HG03135 (cell line): Measurements from ENCODE around the gene RPL12.

ENCODE experiments used
- ATAC-seq: cut with Tn5 transposase; IDR thresholded peaks from one replicate; pipeline ENCODE4 v1.9.1; 2021; ENCODE audit warnings: mild to moderate bottlenecking, moderate library complexity; ENCODE audit not compliant: unreplicated experiment

The RPL12 gene

DNA sequence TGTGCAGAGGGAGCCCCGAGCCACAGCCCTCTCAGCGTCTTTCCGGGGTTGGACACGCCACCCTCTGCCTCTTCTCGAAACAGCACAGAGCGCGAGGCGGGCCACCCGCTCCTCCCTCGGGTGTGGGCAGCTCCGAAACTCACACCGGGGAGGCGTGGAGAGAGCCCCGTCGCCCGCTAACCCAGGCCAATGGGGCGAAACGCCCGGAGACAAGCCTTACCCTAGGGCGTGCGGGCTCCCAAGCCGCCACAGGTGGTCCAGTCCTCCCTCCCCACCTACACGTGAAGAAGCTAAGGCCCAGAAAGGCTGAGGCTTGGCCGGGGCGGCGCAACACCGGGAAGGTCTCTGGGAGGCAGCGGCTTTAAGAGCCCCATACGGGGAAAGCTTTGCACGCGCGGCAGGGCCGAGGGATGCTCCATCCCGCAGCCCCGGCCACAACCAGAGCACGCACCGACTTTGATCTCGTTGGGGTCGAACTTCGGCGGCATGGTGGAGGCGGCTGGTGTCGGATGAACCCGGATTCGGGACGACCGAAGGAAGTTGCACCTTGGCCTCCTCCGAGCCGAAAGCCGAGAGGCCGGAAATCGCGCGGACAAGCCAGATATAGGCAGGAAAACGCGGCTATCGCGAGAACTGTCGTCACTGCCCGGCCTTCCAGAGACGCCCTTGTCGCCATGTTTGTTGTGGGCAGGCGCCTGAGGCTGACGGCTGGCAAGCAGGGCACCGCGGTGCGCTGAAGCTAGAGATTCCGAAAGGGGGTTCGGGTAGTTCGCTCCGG is at the start of gene RPL12, which contains the start of gene LRSAM1:
RPL12 (minus strand) TSS at position 577 of the 778 bp plus-strand sequence; CDS start at position 488, 89 bp downstream.
LRSAM1 (plus strand) TSS at position 681 of the 778 bp plus-strand sequence. CDS start 3,018 bp downstream, outside the sequence.
- peak; percentile 72 for ATAC-seq

DNA sequence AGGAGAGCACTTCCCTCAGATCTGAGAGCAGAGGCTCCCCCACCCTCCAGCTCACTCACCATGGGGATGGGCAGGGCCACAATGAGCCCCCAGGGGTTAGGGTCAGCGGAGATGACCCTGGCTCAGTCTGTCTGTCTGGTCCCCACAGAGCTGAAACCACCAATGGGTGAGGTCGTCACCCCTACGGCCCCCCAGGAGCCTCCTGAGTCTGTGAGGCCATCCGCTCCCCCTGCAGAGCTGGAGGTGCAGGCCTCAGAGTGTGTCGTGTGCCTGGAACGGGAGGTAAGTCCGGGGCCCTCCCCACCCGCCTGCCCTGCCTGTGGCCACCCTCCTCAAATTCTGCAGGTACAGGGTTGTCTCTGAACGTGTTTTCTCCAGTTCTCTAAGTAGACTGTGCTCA is 49.7 kb upstream of the RPL12 start:
- ATAC-seq, result no peak

DNA sequence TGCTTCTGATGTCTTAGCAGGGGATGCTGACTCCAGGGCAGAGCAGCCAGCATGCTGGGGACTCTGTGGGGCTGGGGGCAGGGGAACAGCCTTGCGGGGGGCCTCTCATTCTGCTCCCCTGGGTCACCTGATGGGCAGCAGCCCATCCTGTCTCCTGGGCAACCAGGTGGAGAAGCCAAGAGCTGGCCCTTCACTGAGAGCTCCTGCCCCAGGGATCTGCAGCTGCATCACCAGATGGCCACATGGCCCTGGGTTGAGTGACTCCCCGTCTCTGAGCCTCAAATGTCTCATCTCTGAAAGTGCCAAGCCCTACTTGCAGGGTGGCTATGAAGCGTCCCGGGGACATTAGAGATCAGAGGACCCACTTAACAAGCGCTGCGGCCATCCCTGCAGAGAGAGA is 49.2 kb upstream of the RPL12 start:
- ATAC-seq, result no peak

DNA sequence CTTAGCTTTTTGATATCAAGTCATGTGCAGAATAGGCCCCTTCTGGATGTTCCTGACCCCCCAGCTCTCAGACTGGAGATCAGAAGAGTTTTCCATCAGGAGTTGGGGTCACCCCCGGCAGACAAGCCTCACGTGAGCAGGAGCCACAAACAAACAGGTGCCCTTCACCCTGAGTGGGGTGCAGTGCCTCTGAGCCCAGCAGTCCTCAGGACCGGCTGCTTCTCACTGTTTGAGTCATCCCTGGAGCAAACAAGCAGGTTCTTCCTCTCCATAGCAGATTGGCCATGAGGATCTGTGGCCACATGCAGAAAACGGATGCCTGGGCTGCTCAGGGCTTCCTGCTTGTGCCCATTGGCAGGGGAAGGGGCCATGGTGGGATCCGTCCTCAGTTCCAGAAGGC is 47.1 kb upstream of the RPL12 start:
- ATAC-seq, result no peak

DNA sequence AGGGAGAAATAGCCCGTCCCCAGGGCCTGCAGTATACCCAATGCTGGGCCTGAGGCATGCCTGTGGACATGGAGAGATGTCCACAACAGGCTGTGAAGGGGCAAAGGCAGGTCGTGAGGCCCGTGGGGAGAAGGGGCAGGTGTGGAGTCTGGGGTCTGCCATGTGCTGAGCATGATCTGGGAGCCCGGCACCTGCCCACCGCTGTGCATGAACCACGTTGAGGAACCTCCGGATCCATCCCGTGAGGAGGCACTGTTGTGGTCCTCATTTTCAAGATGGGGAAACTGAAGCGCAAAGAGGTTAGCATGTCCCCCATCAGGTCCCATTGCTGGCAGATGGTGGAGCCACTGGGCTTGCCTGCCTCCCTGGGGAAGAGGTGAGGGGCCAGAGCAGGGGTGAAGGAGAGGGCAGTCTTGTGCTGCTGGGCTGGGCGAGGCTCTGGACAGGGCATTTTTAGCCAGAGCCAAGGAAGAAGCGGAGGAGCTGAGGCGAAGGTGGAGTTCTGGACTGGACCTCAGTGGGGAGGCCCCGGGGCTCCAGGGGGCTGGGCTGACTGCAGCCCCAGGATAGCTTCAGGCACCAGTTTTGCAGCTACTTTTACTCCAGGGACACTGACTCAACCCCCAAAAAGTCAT is 46.6 kb upstream of the RPL12 start:
- ATAC-seq, result no peak

DNA sequence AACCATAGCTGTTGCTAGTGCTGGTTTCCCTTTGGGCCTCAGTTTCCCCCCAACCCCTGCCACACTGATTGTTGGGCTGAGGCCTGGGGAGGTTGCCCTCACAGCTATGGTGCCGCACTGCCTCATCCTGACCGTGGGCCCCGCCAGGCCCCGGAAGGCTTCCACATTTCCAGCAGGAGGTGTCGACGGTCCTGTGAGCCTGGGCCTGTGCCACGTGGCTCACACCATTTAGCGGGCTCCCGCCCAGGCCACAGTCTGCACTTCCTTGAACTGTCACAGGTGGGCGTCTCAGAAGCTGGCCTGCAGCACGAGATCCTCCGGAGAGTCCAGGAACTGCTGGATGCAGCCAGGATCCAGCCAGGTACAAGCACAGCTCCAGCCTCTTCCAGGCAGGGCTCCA is 45.8 kb upstream of the RPL12 start:
- no peak for ATAC-seq

DNA sequence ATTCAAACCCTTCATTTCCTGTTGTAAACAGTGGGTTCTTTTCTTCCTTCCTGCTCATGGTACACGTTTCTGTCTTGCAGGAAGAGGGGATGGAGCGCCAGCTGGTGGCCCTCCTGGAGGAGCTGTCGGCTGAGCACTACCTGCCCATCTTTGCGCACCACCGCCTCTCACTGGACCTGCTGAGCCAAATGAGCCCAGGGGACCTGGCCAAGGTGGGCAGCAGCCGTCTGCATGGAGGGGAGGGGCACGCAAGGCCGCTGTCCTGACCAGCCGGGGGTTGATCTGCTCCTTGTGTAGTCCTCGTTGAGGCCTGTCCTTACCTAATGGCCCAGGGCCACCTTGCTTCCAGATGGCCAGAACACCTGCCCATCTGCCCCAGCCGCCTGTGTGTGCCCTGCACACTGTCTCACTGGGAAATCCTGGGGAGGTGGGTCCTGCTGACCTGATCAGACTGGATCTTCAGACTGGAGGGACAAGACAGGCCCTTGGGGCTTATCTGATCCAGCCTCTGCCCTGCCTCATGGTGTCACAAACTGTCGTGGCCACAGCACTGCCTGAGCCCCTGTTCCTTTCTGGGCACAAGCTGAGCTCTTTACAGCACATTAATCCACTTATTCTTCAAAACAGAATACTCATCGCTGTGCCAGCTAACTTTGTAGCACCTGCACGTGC is 44.8 kb upstream of the RPL12 start:
- no peak for ATAC-seq

DNA sequence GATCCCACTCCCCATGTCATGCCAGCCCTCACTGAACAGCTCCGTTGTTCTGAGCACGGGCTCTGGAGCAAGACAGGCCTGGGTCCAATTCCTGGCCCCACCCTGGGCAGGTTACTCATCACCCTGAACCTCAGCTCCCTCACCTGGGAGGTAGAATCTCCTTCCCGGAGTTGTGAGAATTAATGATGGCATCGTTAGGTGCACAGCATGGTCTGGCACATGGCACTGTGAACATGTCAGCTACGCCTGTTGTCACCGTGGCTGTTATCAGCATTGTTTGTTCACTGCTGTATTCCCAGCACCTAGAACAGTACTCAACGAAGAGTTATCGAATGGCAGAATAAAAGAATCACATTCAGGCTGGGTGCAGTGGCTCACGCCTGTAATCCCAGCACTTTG is 43.1 kb upstream of the RPL12 start:
- no peak for ATAC-seq

DNA sequence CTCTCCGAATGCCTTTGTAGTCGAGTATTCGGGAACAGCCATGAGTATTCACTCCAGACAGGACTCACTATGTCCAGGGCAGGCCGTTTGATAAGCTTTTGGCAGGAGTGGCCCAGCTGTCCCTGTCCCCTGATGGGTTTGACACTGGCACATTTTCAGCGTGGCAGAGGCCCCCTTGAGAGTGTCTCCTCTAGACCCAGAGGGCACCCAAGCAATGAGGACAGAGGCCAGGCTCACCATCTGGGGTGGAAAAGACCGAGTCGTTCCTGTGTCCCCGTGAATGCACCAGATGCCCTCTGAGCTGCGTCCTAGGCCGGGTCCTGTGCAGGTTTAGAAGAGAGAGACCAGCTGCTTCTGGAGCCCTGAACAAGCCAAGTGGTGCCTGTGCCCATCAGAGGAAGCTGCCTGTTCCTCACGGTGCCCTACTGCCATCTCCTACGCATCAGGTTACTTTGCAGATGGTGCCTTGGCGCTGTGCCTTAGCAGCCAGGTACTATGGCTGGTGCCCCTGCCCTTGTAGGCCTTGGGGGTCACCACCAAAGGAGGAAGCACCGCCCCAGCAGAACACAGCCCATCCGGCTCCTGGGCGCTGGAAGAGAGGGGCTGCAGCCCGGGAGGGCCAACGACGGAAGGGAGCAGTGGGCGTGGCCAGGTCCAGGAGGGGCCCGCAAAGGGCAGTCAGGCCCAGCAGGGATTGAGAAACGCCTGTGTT is 42.5 kb upstream of the RPL12 start:
- no peak for ATAC-seq

DNA sequence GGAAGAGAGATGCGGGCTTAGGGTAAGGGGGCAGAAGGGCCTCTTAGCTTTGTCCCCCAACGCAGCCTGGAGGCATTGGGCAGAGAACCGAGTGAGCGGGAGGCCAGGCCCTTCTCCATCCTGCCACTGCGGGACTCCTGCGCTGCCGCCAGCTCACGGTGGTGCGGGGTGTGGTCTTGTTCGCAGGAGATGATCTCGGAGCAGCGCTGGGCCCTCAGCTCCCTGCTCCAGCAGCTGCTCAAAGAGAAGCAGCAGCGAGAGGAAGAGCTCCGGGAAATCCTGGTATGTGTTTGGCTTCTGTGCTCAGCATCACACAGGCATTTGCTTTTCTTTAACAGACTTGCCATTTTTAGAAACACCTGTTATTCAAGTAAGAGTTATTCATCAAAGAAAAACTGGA is 41.4 kb upstream of the RPL12 start:
- no peak for ATAC-seq

DNA sequence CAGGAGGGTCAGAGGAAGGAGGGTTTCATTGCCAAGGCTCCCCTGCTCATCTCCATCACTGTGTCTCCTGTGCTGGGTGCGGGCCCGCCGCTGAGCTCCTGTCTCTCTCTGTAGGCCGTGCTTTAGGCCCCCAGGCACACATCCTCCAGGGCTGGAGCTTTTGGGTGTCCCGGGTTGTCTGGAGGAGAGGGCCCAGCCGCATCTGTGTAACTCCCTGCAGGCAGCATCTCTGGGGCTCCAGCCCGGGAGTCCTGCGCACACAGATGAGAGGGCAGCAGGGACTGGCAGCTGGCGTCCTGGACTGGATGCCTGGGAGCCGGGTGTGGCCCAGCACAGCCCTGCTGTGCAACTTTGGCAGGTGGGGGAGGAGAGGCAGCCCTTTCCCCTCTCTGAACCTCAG is 40.3 kb upstream of the RPL12 start:
- no peak for ATAC-seq

DNA sequence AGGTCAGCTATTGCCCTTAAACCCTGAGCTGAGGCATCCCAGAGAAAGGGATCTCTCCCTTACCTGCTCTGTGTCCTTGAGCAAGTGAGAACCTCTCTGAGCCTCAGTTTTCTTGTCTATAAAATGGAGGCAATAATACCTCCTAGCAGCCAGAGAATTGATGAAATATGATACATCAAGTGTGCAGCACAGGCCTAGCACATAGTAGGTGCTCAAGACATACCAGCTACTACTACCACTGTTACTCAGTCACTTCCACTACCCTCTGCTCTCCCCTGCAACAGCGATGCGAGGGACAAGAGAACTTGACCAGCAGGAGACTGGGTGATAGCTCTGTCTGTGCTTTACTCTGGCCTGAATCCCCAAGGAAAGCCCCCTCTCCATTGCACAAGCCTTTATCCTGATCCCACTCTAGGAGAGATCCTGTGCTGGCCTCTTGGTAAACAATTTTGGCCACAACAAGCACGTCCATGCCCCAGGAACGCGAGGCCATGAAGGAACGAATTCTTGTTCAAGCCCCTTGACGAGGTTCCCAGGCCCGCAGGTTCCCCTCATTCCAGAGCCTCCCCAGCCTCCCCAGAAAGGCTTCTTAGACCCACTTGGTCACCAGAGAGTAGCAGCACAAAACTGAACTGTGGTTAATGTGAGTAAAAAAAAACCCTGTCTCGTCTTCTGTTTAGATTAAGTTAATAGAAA is 39.5 kb upstream of the RPL12 start:
- no peak for ATAC-seq

DNA sequence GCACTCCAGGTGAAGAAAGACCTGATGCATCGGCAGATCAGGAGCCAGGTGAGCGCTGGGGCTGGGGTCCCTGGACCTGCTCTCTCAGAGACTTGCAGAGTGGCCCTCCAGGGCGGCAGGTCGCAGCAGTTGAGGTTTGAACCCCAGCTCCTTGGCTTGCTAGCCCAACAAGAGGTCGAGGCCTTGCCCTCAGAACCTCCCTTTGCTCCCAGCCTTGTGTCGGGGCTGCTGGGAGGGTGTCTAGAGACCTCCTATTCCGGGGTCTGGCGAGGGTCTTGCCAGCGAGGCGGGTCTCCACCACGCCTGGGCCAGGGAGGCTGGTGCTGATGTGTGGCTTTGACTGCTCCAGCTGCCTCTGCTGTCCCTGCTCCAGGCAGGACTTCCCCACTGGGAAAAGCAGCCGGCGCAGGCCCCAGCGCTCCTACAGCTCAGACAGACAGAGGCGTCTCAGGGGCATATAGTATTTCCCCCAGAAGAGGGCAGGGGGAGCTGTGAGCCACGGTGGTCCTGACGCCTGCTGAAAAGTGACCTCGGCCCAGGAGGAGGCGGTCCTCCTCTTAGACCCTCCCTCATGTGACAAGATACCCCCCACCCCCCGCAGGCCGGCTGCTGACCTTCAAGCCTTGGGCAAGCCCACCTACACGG is 38.4 kb upstream of the RPL12 start:
- ATAC-seq, result no peak

DNA sequence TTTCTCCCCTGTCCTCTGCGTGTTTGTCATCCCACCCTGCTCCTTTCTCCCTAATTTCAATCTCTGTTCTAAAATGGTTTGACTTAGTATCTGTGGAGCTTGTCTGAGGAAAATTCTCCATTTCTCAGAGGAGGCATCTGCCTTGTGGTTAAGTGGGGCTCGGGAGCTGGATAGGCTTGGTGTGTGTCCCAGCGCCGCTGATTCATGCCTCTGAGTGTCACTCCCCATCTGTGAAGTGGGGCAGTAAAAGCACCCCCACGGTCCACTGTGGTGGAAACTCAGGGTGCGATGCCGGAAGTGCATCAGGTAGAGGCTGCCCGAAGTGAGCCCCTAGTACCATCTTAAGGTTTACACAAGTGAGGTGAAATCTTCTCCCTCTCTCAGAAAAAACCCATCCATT is 37.7 kb upstream of the RPL12 start:
- ATAC-seq, result no peak

DNA sequence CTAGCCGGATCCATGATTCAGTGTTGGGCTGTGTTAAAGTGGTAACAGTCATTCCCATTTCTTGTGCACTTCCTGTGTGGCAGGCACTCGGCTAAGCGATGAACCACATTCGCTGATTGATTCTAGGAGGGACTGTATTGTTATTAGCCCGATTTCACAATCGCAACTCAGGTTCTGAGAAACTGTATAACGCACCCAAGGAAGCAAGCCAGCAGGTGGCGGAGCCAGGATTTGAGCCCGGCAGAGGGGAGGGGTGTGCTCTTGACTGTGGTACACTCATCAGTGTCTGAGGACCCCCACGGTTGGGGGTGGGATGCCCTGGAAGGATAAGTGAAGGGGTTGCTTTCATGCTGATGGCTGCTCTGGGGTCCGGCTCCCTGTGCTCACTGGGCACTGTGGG is 34.8 kb upstream of the RPL12 start:
- ATAC-seq, result no peak

DNA sequence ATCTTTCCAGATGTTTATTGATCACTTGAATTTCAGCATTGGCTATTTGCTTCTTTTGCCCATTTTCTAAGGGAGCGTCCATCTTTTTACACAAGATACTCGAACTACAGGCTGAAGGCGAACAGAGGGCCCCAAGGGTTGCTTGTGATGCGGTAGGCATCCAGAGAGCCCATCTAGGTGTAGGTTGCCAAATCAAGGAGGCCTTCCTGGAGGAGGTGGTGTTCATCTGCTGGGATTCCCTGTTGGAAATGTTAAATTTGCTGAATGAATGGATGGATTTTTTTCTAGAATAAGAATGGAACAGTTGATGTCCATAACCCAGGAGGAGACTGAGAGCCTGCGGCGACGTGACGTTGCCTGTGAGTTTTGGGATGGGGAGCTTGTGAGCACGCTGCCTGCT is 31.5 kb upstream of the RPL12 start:
- no peak for ATAC-seq

DNA sequence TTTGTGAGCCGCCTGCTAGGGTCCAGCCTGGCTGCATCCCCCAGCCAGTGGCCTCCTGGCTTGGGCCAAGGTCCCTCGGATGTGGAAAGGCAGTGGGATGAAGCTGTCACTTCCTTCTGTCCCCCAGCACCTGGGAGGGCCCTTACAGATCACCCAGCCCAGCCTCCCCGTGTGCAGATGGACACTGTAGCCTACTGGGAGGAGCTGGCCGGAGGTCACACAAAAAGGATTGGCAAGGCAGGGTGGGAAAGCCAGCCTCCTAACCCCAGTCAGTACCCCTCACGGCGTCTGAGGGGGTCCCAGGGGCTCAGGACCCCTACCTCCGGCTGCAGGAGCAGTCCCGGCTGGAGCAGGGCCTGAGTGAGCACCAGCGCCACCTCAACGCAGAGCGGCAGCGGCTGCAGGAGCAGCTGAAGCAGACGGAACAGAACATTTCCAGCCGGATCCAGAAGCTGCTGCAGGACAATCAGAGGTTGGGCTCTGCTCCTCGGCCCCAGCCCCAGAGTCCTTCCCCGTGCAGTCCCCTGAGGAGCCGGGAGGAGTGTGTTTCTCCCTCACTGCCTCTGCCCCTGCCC is 28.4 kb upstream of the RPL12 start:
- no peak for ATAC-seq

DNA sequence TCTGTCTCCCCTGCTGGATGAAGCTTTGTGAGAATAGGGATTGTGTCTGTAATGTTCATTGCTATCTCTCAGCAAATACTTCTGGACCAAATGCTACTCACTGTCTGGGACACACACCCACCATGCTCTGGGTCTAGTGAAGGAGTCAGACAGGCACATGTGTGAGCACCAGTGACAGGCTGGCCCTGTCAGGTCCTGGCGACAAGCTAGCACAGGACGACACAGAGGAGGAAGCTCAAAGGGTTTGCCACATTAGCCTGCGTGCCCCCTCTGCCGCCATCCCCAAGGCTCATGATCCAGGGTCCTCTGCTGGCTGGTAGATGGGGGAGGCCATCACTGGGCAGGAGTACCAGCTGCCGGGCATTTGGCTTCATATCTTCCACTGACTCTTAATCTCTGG is 23.4 kb upstream of the RPL12 start:
- no peak for ATAC-seq

DNA sequence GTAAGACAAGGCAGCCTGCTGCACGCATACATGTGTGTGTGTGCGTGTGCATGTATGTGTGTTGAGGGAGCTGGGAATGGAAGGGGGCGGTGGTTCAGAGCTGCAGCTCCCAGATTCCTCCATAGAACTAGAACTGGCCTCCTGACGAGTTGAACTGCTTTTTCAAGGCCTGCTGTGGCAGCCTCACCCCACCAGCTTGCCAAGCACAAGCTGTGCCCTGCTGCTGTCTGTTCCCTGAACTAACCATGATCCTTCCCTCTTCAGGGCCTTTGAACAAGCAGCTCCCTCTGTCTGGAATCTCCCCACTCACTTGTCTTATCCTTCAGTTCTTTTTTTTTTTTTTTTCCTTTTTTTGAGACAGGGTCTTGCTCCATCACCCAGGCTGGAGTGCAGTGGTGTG is 22.7 kb upstream of the RPL12 start:
- no peak for ATAC-seq

DNA sequence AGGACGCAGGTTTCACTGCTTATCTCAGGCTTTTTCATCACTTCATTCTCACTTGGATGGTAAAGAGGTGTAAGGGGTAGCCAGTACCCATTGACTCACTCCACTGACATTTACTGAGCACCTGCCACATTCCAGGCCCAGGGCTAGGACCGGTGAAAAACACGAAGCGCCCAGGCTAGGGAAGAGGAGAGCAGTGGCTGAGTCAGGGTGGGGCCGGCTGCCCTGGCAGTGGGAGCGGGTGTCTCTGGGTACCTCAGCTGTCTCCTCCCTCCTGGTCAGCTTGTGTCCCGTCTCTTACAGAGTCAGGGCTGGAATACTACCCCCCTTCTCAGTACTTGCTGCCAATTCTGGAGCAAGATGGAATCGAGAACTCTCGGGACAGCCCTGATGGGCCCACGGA is 22.3 kb upstream of the RPL12 start:
- ATAC-seq, result no peak
